OCI-LY3 (cell line): Measurements from ENCODE around the gene BCL11B.

ENCODE experiments used
- H2AFZ ChIP-seq: fragments of 200-600, 300-600 bp; shearing (Covaris generic); 2 replicates; pipeline ENCODE4 v1.6.0; 2014; ENCODE audit warnings: antibody characterized with exemption, low read depth, low read length
- H3K27ac ChIP-seq: fragments of 200-600, 300-600 bp; sonication (generic); 2 replicates; pipeline ENCODE4 v1.5.1; 2014; ENCODE audit warnings: mild to moderate bottlenecking, low read length, moderate library complexity, mixed read lengths
- H3K27me3 ChIP-seq: fragments of 200-600, 300-600 bp; sonication (generic); 2 replicates; pipeline ENCODE4 v1.6.1; 2014; ENCODE audit warnings: low read depth, low read length, mixed read lengths
- H3K36me3 ChIP-seq: fragments of 200-600, 300-600 bp; sonication (generic); replicated peaks from 2 replicates; pipeline ENCODE3; 2014; ENCODE audit warnings: low read depth, low read length, mixed read lengths
- H3K4me1 ChIP-seq: fragments of 300-600, 200-600 bp; sonication (generic); 2 replicates; pipeline ENCODE4 v1.6.1; 2014; ENCODE audit warnings: low read length, mixed read lengths
- H3K4me2 ChIP-seq: fragments of 200-600, 300-600 bp; sonication (generic); 2 replicates; pipeline ENCODE4 v1.6.1; 2014; ENCODE audit warnings: low read length, mixed read lengths
- H3K4me3 ChIP-seq: fragments of 300-600, 200-600 bp; sonication (generic); 2 replicates; pipeline ENCODE4 v1.5.1; 2014; ENCODE audit warnings: antibody characterized with exemption, mild to moderate bottlenecking, low read length, moderate library complexity
- H3K79me2 ChIP-seq: fragments of 300-600, 200-600 bp; shearing (Covaris generic); 2 replicates; pipeline ENCODE4 v1.6.1; 2014; ENCODE audit warnings: mild to moderate bottlenecking, low read length, mixed read lengths
- H3K9ac ChIP-seq: fragments of 300-600, 200-600 bp; shearing (Covaris generic); 2 replicates; pipeline ENCODE4 v1.6.0; 2014; ENCODE audit warnings: mild to moderate bottlenecking, low read length, moderate library complexity
- H3K9me3 ChIP-seq: fragments of 200-600, 300-600 bp; shearing (Covaris generic); 2 replicates; pipeline ENCODE4 v1.6.1; 2014; ENCODE audit warnings: low read length, mixed read lengths; ENCODE audit not compliant: insufficient read depth
- H4K20me1 ChIP-seq: fragments of 200-600, 300-600 bp; sonication (generic); 2 replicates; pipeline ENCODE4 v1.6.1; 2016; ENCODE audit warnings: low read length, mixed read lengths; ENCODE audit not compliant: insufficient read depth
- EZH2phosphoT487 ChIP-seq: fragments of 200-600 bp; shearing (Covaris generic); IDR thresholded peaks from 2 replicates; pipeline ENCODE4 v1.6.1; 2018; ENCODE audit warnings: antibody characterized with exemption, mixed run types, low read depth
- TF ChIP-seq, protein P1 (sequence below): fragments of 200-600, 300-600 bp; sonication (generic); IDR thresholded peaks from 2 replicates; pipeline ENCODE4 v1.5.1; 2014; ENCODE audit warnings: antibody characterized with exemption, low read length, low read depth

BCL11B gene

DNA sequence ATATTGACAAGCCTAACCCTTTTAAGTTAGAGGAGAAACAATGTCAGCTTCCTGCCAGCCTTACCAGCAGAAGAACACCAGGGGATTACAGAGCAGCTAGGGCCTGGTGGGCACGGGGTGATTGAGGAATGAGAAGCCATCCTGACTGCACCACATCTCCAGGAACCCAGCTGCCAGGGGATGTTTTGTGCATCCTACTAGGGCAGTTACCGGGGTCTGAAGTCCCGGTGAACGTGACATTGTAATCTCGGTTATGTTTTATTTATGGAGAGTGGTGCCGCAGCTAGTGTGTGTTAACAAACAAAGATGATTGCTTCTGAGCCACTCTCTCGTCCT is 115.9 kb downstream of the BCL11B start:
- no peaks in the 10 kb centered on the region for H3K9me3 ChIP-seq
- no peak for TF ChIP-seq EZH2phosphoT487
- TF ChIP-seq, protein P1, sequence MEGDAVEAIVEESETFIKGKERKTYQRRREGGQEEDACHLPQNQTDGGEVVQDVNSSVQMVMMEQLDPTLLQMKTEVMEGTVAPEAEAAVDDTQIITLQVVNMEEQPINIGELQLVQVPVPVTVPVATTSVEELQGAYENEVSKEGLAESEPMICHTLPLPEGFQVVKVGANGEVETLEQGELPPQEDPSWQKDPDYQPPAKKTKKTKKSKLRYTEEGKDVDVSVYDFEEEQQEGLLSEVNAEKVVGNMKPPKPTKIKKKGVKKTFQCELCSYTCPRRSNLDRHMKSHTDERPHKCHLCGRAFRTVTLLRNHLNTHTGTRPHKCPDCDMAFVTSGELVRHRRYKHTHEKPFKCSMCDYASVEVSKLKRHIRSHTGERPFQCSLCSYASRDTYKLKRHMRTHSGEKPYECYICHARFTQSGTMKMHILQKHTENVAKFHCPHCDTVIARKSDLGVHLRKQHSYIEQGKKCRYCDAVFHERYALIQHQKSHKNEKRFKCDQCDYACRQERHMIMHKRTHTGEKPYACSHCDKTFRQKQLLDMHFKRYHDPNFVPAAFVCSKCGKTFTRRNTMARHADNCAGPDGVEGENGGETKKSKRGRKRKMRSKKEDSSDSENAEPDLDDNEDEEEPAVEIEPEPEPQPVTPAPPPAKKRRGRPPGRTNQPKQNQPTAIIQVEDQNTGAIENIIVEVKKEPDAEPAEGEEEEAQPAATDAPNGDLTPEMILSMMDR, result no peak
- H3K4me2 ChIP-seq, result no peak overlapping the region
- no peaks in the 10 kb centered on the region for H3K36me3 ChIP-seq
- no peak overlapping the region for H3K27ac ChIP-seq
- no peak overlapping the region for H3K9ac ChIP-seq
- H4K20me1 ChIP-seq, result no peaks in the 10 kb centered on the region
- H3K27me3 ChIP-seq, result peaks cover 10% of the 10 kb centered on the region; the same call in 1 of the 2 replicates
- no peak overlapping the region for H2AFZ ChIP-seq
- no peak overlapping the region for H3K4me3 ChIP-seq
- no peaks in the 10 kb centered on the region for H3K4me1 ChIP-seq
- H3K79me2 ChIP-seq, result no peaks in the 10 kb centered on the region

DNA sequence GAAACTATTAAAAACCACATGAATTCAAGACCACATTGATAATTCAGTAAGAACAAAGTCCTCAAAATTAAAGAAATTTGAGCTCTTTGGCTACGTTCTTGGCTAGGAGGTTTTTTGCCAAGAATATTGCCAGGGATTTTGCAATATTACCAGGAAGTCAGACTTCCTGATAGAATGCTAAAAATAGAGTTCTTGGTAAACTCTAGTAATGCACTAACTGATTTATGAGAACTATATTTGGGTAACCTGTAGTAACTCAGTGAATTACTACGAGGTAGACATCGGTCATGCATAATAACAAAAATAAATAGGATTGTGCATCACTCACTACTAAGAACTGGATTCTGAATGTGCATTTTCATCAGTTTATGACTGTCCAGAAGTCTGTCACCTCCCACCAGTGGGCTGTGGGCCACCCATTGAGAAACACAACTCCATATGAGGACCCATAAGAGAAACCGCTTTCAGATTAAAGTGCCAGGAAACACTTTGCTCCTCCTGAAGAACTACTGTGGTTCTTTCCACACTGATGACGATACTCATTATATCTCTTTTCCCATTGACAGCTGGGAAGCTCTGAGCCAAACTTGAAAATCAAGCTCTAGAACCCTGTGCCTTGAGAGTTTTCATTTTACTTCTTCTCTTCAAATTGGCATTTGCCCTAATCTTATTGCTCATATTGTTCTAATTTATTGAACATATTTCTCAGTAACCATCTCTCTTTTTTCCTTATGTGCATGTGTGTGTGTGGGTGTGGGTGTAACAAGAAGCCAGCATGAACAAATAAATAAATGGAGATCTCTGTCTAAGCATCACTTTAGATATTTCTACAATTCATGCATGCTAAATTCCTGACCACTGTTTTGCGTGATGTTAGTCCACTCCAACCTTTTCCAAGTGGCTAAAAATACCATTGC is 116.6 kb downstream of the BCL11B start:
- Histone ChIP-seq H3K27me3 (peaks cover 14% of the 10 kb centered on the region; the same call in 1 of the 2 replicates), H3K27ac (no peak overlapping the region), H3K9ac (no peak overlapping the region), H3K9me3 (no peaks in the 10 kb centered on the region), H4K20me1 (no peaks in the 10 kb centered on the region), H3K4me1 (no peaks in the 10 kb centered on the region), H2AFZ (no peak overlapping the region), H3K36me3 (no peaks in the 10 kb centered on the region), H3K4me3 (no peak overlapping the region), H3K79me2 (no peaks in the 10 kb centered on the region), H3K4me2 (no peak overlapping the region)
- TF ChIP-seq, protein P1, result no peak
- no peak for TF ChIP-seq EZH2phosphoT487

DNA sequence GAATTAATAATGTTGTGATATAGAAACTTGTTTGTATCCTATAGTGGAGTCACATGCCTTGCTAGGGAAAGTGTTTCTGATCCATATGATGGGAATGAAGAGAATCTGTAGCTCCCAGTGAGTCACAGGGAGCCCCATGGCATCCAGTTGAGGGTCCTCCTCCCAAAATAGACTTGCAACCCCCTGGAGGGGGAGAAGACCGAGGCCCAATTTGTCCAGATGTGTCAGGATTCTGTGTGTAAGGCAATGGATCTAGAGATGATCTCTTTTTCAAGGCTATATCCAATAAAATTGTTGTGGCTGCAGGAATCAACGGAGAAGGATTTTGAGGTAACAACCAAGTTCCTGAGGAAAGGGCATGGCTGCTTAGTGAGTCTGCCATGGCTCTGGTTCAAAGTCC is 121.8 kb downstream of the BCL11B start:
- TF ChIP-seq, protein P1, result no peak
- no peak for TF ChIP-seq EZH2phosphoT487

DNA sequence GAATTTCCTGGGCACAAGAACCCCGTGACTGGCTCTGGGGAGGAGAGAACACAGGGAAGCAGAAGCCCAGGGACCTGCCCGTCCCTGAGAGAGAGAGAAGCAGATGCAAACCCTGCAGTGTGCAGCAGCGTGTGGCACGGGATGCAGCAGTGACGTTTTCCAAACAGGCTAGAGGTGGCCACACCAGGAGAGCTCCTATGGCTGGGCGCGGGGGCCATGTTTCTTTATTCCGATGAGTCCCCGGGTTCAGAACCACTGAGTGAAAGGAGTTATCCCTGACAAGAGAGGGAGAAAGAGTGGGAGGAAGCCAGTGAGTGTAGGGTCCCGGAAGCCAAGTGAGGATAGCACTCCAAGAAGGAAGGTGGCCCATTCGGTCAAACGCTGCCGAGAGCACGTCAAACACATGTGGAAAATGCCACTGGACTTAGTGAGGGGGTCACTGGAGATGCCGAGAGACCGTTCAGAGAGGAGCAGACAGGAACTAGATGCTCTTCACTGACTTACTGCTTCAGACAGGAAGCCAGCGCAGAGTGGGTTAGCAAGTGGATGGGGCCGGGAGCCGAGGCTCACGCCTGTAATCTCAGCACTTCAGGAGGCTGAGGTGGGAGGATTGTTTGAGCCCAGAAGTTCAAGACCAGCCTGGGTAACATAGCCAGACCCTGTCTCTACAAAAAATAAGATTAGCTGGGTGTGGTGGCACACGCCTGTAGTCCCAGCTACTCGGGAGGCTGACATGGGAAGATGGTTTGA is 123.0 kb downstream of the BCL11B start:
- no peaks in the 10 kb centered on the region for H3K9me3 ChIP-seq
- H4K20me1 ChIP-seq, result no peaks in the 10 kb centered on the region
- no peak overlapping the region for H3K9ac ChIP-seq

More for the DNA sequence above, 121.8 kb downstream of the BCL11B start:
- no peaks in the 10 kb centered on the region for H3K4me1 ChIP-seq
- no peak overlapping the region for H3K4me2 ChIP-seq
- no peak overlapping the region for H2AFZ ChIP-seq
- H3K4me3 ChIP-seq, result no peak overlapping the region
- peaks cover 17% of the 10 kb centered on the region; the same call in 1 of the 2 replicates for H3K27me3 ChIP-seq
- no peaks in the 10 kb centered on the region for H4K20me1 ChIP-seq
- H3K36me3 ChIP-seq, result no peaks in the 10 kb centered on the region
- H3K27ac ChIP-seq, result no peak overlapping the region
- no peaks in the 10 kb centered on the region for H3K79me2 ChIP-seq
- no peak overlapping the region for H3K9ac ChIP-seq
- no peaks in the 10 kb centered on the region for H3K9me3 ChIP-seq

More for the DNA sequence above, 123.0 kb downstream of the BCL11B start:
- Histone ChIP-seq H3K79me2 (no peaks in the 10 kb centered on the region), H3K36me3 (no peaks in the 10 kb centered on the region), H3K4me3 (no peak overlapping the region), H3K4me1 (no peaks in the 10 kb centered on the region), H3K27me3 (peaks cover 17% of the 10 kb centered on the region; the same call in 1 of the 2 replicates), H3K4me2 (no peak overlapping the region), H3K27ac (no peak overlapping the region), H2AFZ (no peak overlapping the region)
- TF ChIP-seq, protein P1, result no peak
- no peak for TF ChIP-seq EZH2phosphoT487
